ENCODE data around the gene E2F3.

Gene E2F3

DNA sequence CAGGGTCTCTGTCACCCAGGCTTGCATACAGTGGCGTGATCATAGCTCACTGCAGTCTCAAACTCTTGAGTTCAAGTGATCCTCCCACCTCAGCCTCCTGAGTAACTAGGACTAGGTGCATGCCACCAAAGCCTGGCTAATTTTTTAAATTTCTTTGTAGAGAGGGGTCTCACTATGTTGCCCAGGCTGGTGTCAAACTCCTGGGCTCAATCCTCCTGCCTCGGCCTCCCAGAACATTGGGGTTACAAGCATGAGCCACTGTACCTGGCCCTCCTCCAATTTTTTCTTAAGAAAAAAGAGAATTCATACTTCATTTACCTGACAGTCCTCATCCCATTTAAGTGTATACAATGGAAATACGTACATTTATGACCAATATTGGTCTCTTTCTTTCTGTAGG lies 37.9 kb downstream of the E2F3 start:
- H3K4me3 ChIP-seq (ENCODE audit: low read length) = no peak overlapping the region
- TF ChIP-seq, protein P1, sequence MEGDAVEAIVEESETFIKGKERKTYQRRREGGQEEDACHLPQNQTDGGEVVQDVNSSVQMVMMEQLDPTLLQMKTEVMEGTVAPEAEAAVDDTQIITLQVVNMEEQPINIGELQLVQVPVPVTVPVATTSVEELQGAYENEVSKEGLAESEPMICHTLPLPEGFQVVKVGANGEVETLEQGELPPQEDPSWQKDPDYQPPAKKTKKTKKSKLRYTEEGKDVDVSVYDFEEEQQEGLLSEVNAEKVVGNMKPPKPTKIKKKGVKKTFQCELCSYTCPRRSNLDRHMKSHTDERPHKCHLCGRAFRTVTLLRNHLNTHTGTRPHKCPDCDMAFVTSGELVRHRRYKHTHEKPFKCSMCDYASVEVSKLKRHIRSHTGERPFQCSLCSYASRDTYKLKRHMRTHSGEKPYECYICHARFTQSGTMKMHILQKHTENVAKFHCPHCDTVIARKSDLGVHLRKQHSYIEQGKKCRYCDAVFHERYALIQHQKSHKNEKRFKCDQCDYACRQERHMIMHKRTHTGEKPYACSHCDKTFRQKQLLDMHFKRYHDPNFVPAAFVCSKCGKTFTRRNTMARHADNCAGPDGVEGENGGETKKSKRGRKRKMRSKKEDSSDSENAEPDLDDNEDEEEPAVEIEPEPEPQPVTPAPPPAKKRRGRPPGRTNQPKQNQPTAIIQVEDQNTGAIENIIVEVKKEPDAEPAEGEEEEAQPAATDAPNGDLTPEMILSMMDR (IDR thresholded peaks at IDR 0.05; ENCODE audit: insufficient read depth, low read depth, low read length, missing control alignments) = no peak
- no peak for DNase-seq (ENCODE audit: low read depth)

GRCh38 chr6:20440296-20440695 lies 38.6 kb downstream of the E2F3 start:
- no peak overlapping the region for H3K4me3 ChIP-seq (ENCODE audit: low read length)
- TF ChIP-seq, protein P1 (IDR thresholded peaks at IDR 0.05; ENCODE audit: insufficient read depth, low read depth, low read length, missing control alignments) = no peak

DNA sequence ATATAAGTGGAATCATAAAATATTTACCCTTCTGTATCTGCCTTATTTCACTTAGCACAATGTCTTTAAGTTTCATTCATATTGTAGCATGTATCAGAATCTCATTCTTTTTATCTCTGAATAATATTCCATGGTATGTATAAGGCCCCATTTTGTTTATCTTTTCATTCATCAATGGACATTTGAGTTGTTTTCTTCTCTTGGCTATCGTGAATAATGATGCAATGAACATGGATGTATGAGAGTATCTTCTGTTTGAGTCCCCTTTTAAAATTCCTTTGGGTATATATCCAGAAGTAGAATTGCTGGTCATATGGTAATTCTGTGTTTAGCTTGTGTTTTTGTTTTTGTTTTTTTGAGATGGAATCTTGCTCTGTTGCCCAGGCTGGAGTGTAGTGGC lies 39.6 kb downstream of the E2F3 start:
- DNase-seq (ENCODE audit: low read depth) = no peak
- no peak overlapping the region for H3K4me3 ChIP-seq (ENCODE audit: low read length)
- TF ChIP-seq, protein P1 (IDR thresholded peaks at IDR 0.05; ENCODE audit: insufficient read depth, low read depth, low read length, missing control alignments) = no peak

More at GRCh38 chr6:20440296-20440695, 38.6 kb downstream of the E2F3 start:
- DNase-seq (ENCODE audit: low read depth) = no peak

DNA sequence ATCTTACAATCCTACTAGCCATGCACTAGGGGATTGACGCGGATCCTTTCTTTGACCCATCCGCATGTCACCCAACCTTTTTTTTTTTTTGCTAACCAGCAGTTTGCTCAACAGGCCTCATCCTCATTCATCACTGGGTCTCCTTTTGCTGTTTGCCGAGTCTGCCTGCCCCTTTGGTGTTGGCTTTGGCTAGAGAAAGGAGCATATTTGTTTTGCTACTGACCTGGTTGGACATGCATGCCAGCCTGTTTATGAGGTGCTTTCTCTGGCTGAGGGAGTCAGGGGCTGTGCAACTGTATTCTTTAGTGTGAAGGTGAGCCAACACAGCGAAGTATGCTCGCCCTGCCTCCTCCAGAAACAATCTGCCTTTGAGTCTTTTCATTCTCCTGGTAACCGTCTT lies 40.2 kb downstream of the E2F3 start:
- TF ChIP-seq, protein P1 (IDR thresholded peaks at IDR 0.05; ENCODE audit: insufficient read depth, low read depth, low read length, missing control alignments) = no peak
- H3K4me3 ChIP-seq (ENCODE audit: low read length) = no peak overlapping the region
- DNase-seq (ENCODE audit: low read depth) = no peak

DNA sequence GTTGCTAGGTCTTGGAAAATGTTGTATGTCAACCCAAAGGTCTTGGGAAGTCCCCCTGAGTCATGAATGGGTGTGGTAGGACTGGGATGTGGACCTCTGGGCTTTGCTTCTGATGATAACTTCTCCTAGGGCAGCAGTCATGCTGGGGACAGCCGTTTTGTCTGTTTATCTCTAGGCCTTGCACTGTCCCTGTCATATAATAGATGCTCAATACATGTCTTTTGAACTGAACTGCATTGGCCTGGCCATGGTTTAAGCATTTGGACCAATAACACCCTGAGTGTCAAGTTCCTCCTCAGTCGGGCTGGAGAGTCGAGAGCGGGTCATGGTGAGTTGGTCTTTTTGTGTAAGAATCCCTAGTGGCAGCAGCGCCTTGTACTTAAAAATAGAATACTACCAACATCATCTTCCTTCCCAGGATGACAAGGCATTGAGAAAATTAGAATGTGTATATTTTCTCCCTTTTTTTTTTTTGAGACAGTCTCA lies 43.1 kb downstream of the E2F3 start:
- H3K4me3 ChIP-seq (ENCODE audit: low read length) = no peak overlapping the region
- TF ChIP-seq, protein P1 (IDR thresholded peaks at IDR 0.05; ENCODE audit: insufficient read depth, low read depth, low read length, missing control alignments) = no peak
- DNase-seq (ENCODE audit: low read depth) = peak; percentile 41

DNA sequence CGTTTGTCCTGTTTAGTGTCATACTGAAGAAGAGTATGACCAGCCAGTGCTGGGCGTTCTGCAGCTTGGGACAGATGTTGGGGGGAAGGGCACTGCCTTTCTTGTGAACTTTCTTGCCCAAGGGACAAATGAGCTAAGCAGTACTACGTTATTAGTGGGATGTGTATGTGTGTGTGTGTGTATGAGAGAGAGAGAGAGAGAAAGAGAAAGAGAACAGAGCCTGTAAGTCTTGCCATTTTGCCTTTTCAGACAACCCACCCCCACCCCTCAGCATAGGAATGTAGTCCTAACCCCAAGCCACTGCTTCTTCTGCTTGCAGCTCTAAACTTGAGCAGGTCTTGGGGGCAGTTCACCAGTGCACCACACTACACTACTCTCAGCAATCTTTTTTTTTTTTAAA lies 45.5 kb downstream of the E2F3 start:
- TF ChIP-seq, protein P1 (IDR thresholded peaks at IDR 0.05; ENCODE audit: insufficient read depth, low read depth, low read length, missing control alignments) = no peak
- DNase-seq (ENCODE audit: low read depth) = no peak
- H3K4me3 ChIP-seq (ENCODE audit: low read length) = no peak overlapping the region

GRCh38 chr6:20447581-20448132 lies 46.0 kb downstream of the E2F3 start:
- no peak overlapping the region for H3K4me3 ChIP-seq (ENCODE audit: low read length)
- no peak for DNase-seq (ENCODE audit: low read depth)
- TF ChIP-seq, protein P1 (IDR thresholded peaks at IDR 0.05; ENCODE audit: insufficient read depth, low read depth, low read length, missing control alignments) = no peak

All from epithelial cell of esophagus (primary cell).